Keratinocyte (primary cell): ENCODE results near the gene ZGRF1. TPM values are rescaled to one million over a fixed set of nuclear protein-coding genes. Genes with fewer than 3 reads are reported as not detected.

ENCODE experiments used
- DNase-seq: peaks from one replicate; pipeline ENCODE4 v3.0.0-alpha.2; 2011; ENCODE audit warnings: low read depth, missing footprints, low spot score
- FAIRE-seq: peaks from 2 replicates; lab custom pipeline; 2011; peaks lifted over from hg19 to GRCh38; lab: Jason Lieb, UNC
- H2AFZ ChIP-seq: 2 replicates; pipeline ENCODE4 v1.6.0; 2012; ENCODE audit warnings: low read length, control low read depth, inconsistent platforms; ENCODE audit not compliant: control insufficient read depth
- H3K27ac ChIP-seq: 2 replicates; pipeline ENCODE4 v1.5.1; 2011; ENCODE audit warnings: low read length; ENCODE audit not compliant: control insufficient read depth, insufficient read depth
- H3K27me3 ChIP-seq: 3 replicates; pipeline ENCODE4 v1.6.0; 2011; ENCODE audit warnings: low read length; ENCODE audit not compliant: control insufficient read depth, insufficient read depth; ENCODE audit errors: extremely low read depth
- H3K36me3 ChIP-seq, 2 experiments: 2 replicates in 1 of 2; 3 replicates in 1 of 2; pipeline ENCODE4 v1.5.1; 2011; ENCODE audit warnings: low read length in 2 of 2, mild to moderate bottlenecking in 1 of 2; ENCODE audit not compliant: control insufficient read depth in 2 of 2, insufficient read depth in 2 of 2; ENCODE audit errors: extremely low read depth in 1 of 2
- H3K4me1 ChIP-seq: 3 replicates; pipeline ENCODE4 v1.5.1; 2011; ENCODE audit warnings: low read length; ENCODE audit not compliant: control insufficient read depth, insufficient read depth; ENCODE audit errors: extremely low read depth
- H3K4me2 ChIP-seq: 3 replicates; pipeline ENCODE4 v1.6.0; 2011; ENCODE audit warnings: low read depth, low read length; ENCODE audit not compliant: control insufficient read depth, insufficient read depth; ENCODE audit errors: extremely low read depth
- H3K4me3 ChIP-seq, 3 experiments: fragments of 200-600 bp in 1 of 3; sonication (generic) in 1 of 3; 2 replicates in 2 of 3; 3 replicates in 1 of 3; pipeline ENCODE4 v1.5.1; 2011 to 2016; ENCODE audit warnings: low read length in 3 of 3, mild to moderate bottlenecking in 3 of 3, control low read depth in 2 of 3, inconsistent platforms in 1 of 3, low read depth in 1 of 3, mixed read lengths in 1 of 3, mixed run types in 1 of 3, moderate library complexity in 1 of 3; ENCODE audit not compliant: control insufficient read depth in 2 of 3, insufficient read depth in 2 of 3; ENCODE audit errors: extremely low read depth in 1 of 3
- H3K79me2 ChIP-seq: 2 replicates; pipeline ENCODE4 v1.6.0; 2012; ENCODE audit warnings: low read length; ENCODE audit not compliant: control insufficient read depth, insufficient read depth
- H3K9ac ChIP-seq: 3 replicates; pipeline ENCODE4 v1.6.0; 2011; ENCODE audit warnings: low read length; ENCODE audit not compliant: control insufficient read depth, insufficient read depth; ENCODE audit errors: extremely low read depth
- H3K9me1 ChIP-seq: 3 replicates; pipeline ENCODE4 v1.6.0; 2011; ENCODE audit warnings: low read length; ENCODE audit not compliant: control insufficient read depth, insufficient read depth; ENCODE audit errors: extremely low read depth
- H3K9me3 ChIP-seq: 2 replicates; pipeline ENCODE4 v1.5.1; 2012; ENCODE audit warnings: low read depth, low read length; ENCODE audit not compliant: control insufficient read depth
- H4K20me1 ChIP-seq: 3 replicates; pipeline ENCODE4 v1.6.0; 2011; ENCODE audit warnings: low read length; ENCODE audit not compliant: control insufficient read depth, insufficient read depth; ENCODE audit errors: extremely low read depth
- CTCF ChIP-seq, 3 experiments: IDR thresholded peaks in 1 of 3; conservative IDR thresholded peaks in 1 of 3; optimal IDR thresholded peaks in 1 of 3; 2 replicates in 2 of 3; 3 replicates in 1 of 3; pipeline versions ENCODE3 to v1.5.1; 2011; ENCODE audit warnings: low read length in 3 of 3, mild to moderate bottlenecking in 3 of 3, moderate library complexity in 2 of 3, control low read depth in 1 of 3, inconsistent platforms in 1 of 3; ENCODE audit not compliant: insufficient read depth in 2 of 3; ENCODE audit errors: extremely low read depth in 1 of 3
- EZH2 ChIP-seq: IDR thresholded peaks from one replicate; pipeline ENCODE4 v1.6.1; 2012; ENCODE audit warnings: inconsistent platforms, mild to moderate bottlenecking, low read length, moderate library complexity
- dilution Hi-C: fragments of 300-500 bp; cut with MboI; formaldehyde crosslinking; loops from one replicate; pipeline ENCODE4 v1.7.0; 2020; ENCODE audit warnings: low sequenced_read_pairs; ENCODE audit not compliant: extremely low pct_ligation_motif_present
- polyA plus RNA-seq, 5 experiments: library from polyadenylated mRNA; depleted of rRNA in 3 of 5; stranded (reverse) in 3 of 5; stranded (forward) in 1 of 5; unstranded in 1 of 5; fragments of >200 nt; gene quantifications; 1 replicate in 1 of 5; 2 replicates in 3 of 5; 3 replicates in 1 of 5; pipeline versions ENCODE4 v1.2.1 to v1.2.3, GENCODE V29; 2011 to 2012; ENCODE audit warnings: missing spikeins in 2 of 5, low read depth in 1 of 5, low replicate concordance in 1 of 5

Gene ZGRF1
- polyA plus RNA-seq, 1 donor (not counting 4 experiments of a cell fraction or from before 2014, with no cell fraction given) = 3.6 TPM

DNA sequence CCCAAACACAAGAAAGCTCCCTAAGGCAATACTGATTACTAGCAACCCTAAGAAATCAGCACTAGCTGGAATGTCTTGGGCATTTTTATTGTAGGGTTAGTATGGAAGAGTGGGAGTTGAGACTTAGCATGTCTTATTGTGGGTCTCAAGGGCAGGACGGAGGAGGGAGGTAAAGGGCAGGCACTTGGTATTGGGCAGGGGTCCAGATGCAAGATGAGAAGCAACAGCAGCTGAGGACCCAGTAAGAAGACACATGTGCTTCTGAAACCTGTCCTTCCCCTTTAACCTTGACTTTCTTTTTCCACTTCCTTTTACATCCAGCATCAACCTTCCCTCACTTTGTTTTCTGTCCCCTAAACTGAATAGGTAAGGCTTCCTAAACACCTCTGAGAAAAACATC lies 37.7 kb upstream of the ZGRF1 start:
- no peaks in the 10 kb centered on the region for H3K36me3 ChIP-seq
- no peak overlapping the region for H2AFZ ChIP-seq
- H3K4me2 ChIP-seq = no peak overlapping the region
- no peaks in the 10 kb centered on the region for H3K9me1 ChIP-seq
- no peaks in the 10 kb centered on the region for H3K27me3 ChIP-seq
- no peaks in the 10 kb centered on the region for H3K79me2 ChIP-seq
- no peak overlapping the region for H3K27ac ChIP-seq
- no peaks in the 10 kb centered on the region for H3K9me3 ChIP-seq
- H3K4me1 ChIP-seq = no peaks in the 10 kb centered on the region
- FAIRE-seq = no peak
- no peak overlapping the region for H3K9ac ChIP-seq
- no peak for DNase-seq
- TF ChIP-seq EZH2 (no peak), CTCF (optimal IDR thresholded peaks at IDR 0.05 in 1 of 3, IDR thresholded peaks at IDR 0.05 in 1 of 3, conservative IDR thresholded peaks at IDR 0.05 in 1 of 3; ENCODE audit: extremely low read depth in 1 of 3, insufficient read depth in 2 of 3, low read length in 3 of 3) (no peak)
- no peak overlapping the region for H3K4me3 ChIP-seq
- dilution Hi-C loops = no loop called here
- H4K20me1 ChIP-seq = no peaks in the 10 kb centered on the region

GRCh38 chr4:112673686-112674085 lies 37.0 kb upstream of the ZGRF1 start:
- H3K36me3 ChIP-seq = no peaks in the 10 kb centered on the region
- no peak for TF ChIP-seq EZH2
- TF ChIP-seq CTCF (optimal IDR thresholded peaks at IDR 0.05 in 1 of 3, IDR thresholded peaks at IDR 0.05 in 1 of 3, conservative IDR thresholded peaks at IDR 0.05 in 1 of 3; ENCODE audit: extremely low read depth in 1 of 3, insufficient read depth in 2 of 3, low read length in 3 of 3) = no peak
- H3K9me1 ChIP-seq = no peaks in the 10 kb centered on the region
- no peak overlapping the region for H2AFZ ChIP-seq
- no peak overlapping the region for H3K4me3 ChIP-seq
- DNase-seq (no peak), FAIRE-seq (no peak)
- H4K20me1 ChIP-seq = no peaks in the 10 kb centered on the region
- H3K4me2 ChIP-seq = no peak overlapping the region
- no peaks in the 10 kb centered on the region for H3K4me1 ChIP-seq
- H3K9me3 ChIP-seq = no peaks in the 10 kb centered on the region
- no peaks in the 10 kb centered on the region for H3K79me2 ChIP-seq
- dilution Hi-C loops = no loop called here
- H3K27ac ChIP-seq = no peak overlapping the region
- no peak overlapping the region for H3K9ac ChIP-seq
- H3K27me3 ChIP-seq = no peaks in the 10 kb centered on the region
